NCI-H446 treated with DMSO at 0.1 percent for 48 hours (cell line): Measurements from ENCODE around the gene PRDM13.
"Not testable (repeated sequence)": the region's sequence is repeated elsewhere in the genome, so short reads cannot be mapped to it uniquely, and the experiment has no call there.

Experiments
- DNase-seq: peaks from one replicate; lab custom pipeline; 2025; lab: John Stamatoyannopoulos, UW

Gene PRDM13

DNA sequence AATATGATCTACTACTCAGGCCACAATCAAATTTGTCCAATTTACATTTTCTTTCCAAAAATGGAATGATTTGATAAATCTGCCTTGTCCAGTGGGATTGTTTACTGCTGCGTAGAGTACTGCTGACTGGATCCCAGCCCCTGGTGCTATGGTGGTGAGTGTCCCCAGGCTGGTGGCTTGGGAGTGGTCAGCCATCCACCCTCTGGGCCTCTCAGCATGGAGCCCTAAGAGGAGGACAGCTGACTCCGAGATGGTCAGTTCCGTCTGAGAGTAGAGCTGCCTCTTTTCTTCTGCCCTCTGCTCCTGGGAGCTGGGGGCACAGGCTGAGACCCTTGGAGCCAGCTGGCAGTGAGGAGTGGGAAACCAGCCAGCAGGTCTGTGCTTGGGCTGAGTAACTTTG is 22.7 kb downstream of the PRDM13 start:
- no peak for DNase-seq

DNA sequence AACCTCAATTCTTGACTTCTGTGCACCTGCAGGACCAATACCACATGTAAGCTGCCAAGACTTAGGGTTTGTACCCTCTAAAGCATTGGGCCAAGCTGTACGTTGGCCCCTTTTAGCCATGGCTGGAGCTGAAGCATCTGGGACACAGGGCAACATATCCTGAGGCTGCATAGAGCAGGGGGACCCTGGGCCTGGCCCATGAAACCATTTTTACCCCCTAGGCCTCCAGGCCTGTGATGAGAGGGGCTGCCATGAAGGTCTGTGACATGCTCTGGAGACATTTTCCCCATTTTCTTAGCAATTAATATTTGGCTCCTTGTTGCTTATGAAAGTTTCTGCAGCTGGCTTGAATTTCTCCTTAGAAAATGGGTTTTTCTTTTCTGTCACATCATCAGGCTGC is 31.0 kb downstream of the PRDM13 start:
- DNase-seq, result no peak

DNA sequence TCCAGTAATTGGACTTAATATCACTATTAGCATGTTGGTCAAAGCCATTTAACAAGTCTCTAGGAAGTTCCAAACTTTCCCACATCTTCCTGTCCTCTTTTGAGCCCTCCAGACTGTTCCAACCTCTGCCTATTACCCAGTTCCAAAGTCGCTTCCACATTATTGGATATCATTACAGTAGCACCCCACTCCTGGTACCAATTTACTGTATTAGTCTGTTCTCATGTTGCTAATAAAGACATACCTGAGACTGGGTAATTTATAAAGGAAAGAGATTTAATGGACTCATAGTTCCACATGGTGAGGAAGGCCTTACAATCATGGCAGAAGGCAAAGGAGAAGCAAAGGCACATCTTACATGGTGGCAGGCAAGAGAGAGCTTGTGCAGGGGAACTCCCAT is 31.7 kb downstream of the PRDM13 start:
- not testable (repeated sequence) for DNase-seq

DNA sequence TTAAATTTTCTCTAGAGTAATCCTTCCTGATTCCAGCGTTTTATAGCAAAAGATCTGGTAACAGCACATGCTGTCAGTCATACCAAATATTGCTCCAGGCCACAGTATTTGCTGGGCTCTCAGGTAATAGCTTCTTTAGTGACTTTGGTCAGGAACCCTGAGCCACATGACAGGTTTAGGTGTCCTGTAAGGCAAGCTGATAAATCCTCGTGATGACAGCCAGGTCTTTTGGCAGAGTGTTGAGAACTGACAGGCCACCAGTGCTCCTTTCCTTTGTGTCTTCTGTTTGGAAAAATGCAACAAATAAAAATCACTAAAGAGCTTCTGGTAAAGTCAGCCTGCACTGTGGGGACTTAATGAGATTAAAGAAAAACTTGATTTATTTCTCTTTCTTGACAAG is 34.6 kb downstream of the PRDM13 start:
- DNase-seq, result no peak

DNA sequence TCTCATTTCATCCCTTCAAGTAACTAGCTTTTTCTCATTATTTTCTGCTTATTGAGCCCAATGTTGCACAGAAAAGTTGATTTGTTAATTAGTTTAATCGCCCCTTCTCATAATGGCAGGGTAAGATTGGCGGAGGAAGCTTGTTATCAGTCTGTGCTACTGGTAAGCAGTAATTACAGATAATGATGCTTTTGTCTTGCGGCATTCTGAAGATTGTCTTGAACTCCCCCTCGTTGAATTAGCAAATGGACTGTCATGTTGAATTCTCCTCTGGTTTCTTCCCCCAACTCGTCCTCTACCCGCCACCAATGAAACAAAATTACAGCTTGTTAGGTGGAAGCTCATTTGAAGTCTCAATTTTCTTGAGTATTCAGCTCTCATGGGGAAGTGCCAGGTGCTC is 39.4 kb downstream of the PRDM13 start:
- DNase-seq, result no peak

DNA sequence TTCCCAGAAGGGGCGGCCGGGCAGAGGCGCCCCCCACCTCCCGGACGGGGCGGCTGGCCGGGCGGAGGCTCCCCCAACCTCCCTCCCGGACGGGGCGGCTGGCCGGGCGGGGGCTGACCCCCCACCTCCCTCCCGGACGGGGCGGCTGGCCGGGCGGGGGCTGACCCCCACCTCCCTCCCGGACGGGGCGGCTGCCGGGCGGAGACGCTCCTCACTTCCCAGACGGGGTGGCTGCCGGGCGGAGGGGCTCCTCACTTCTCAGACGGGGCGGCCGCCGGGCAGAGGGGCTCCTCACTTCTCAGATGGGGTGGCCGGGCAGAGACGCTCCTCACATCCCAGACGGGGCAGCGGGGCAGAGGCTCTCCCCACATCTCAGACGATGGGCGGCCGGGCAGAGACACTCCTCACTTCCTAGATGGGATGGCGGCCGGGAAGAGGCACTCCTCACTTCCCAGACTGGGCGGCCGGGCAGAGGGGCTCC is 43.5 kb downstream of the PRDM13 start:
- not testable (repeated sequence) for DNase-seq

DNA sequence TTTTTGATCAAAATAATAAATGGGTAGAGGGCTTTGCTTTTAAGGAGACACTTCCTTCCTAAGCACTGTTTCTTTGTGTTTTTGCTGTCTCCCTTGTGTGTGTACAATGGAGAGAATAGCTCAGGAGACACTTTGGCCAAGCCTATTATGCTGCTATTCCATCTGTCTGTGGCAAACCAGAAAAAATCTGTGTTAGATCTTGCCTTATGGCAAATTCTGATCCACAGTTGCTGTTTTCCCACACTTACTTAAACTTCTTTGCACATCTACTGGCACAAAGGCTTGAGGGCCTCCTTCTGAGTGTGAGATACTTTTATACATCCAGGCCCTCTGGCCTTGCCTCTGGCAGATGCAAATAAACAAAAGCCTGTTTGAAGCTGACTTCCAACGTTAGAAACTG is 53.6 kb downstream of the PRDM13 start:
- DNase-seq, result no peak

DNA sequence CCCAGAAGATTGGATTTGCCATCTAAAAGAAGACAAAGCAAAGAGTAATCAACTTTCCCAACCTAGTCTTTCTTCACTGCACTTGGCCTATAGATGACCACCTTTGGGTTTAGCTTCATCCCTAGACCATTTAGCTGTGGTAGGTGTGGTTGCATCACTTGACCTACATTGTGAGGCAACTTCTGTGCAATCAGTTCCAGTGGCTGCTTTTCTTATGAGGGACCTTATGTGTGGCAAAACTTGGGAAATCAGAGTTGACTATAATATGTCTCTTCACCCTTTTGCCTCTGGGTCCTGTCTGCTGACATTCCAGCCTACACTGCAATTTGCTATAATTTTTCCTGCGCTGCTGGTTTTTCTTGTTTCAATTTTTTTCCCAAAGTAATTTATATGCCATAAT is 55.2 kb downstream of the PRDM13 start:
- DNase-seq, result no peak

DNA sequence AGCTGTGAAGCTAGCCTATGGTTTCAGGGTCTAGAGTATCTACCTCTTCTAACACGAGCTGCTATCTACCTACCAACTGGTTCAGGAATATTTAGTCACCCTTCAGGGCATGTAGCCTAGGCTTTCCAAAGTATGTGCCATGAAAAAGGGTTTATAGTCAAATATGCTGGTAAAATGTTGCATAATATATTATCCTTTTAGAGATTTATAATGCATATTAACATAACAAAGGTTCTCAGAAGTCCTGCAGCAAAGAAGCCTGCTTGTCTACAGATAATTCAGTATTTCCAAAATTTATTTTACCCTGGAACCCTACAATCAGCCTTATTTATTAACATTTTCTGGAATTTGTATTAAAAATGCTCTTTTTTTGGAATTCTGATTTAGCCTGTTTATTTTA is 56.0 kb downstream of the PRDM13 start:
- no peak for DNase-seq
